HG03139 (cell line): ENCODE data around the gene LPCAT2.
A peak's percentile ranks its signal among the peaks of the same experiment; 100 is the strongest.

ENCODE experiments used
- ATAC-seq: cut with Tn5 transposase; IDR thresholded peaks from one replicate; pipeline ENCODE4 v1.9.1; 2021; ENCODE audit not compliant: unreplicated experiment

LPCAT2 gene, protein sequence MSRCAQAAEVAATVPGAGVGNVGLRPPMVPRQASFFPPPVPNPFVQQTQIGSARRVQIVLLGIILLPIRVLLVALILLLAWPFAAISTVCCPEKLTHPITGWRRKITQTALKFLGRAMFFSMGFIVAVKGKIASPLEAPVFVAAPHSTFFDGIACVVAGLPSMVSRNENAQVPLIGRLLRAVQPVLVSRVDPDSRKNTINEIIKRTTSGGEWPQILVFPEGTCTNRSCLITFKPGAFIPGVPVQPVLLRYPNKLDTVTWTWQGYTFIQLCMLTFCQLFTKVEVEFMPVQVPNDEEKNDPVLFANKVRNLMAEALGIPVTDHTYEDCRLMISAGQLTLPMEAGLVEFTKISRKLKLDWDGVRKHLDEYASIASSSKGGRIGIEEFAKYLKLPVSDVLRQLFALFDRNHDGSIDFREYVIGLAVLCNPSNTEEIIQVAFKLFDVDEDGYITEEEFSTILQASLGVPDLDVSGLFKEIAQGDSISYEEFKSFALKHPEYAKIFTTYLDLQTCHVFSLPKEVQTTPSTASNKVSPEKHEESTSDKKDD

DNA sequence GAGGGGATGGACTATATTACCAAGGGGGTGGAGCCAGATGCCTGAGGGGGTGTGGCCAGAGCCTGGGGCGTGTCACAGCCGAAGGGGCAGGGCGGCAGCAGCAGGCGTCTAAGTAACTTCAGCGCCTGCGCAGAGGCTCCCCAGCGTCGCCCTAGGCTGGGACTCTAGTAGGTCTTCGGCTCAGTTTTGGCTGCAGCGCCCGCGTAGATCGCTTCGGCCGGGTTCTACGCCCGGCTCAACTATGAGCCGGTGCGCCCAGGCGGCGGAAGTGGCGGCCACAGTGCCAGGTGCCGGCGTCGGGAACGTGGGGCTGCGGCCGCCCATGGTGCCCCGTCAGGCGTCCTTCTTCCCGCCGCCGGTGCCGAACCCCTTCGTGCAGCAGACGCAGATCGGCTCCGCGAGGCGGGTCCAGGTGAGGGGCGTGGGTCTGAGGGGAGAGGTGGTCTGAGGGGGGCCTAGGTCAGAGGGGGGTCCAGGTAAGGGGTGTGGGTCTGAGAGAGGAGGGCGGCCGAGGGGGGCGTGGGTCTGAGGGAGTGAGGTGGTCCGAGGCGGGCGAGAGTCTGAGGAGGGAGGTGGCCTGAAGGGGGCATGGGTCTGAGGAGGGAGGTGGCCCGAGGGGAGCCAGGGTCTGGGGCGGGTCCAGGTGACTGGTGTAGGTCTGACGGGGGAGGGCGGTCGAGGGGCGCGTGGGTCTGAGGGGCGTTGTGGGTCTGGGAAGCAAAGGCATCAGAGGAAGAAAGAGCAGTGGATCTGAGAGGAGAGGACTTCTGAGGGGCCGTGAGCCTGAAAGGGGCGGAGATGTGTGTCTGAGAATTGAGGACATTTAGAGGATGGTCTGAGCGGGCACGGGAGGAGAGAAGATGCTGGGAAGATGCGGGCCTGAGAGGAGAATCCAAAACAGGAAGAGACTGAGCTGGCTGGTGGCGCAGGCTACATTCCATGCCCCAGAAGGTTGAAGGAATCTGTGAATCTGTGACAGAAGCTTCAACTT is at the start of gene LPCAT2:
LPCAT2 (plus strand) TSS at position 132 of the 991 bp plus-strand sequence; CDS start at position 242, 110 bp downstream.
- ATAC-seq, result peak; percentile 52

DNA sequence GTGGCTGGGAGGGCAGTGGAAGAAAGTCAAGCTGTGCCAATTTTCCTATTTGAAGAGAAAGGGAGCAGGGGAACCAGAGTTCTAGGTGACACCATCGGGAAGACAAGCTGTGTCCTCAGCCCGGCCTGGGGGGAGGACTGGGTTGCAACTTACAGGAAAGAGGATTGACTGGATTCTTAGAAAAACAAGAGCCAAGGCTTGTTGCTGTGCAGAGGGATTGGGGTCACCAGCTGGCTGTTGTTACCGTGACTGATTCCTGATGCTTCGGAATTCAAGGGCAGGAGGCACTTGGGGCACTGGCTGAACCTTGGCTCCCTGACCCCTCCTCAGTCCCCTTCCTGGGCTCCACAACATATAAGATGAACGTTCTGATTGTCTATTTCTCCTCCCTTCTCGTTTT is 46.6 kb upstream of the LPCAT2 start:
- no peak for ATAC-seq

DNA sequence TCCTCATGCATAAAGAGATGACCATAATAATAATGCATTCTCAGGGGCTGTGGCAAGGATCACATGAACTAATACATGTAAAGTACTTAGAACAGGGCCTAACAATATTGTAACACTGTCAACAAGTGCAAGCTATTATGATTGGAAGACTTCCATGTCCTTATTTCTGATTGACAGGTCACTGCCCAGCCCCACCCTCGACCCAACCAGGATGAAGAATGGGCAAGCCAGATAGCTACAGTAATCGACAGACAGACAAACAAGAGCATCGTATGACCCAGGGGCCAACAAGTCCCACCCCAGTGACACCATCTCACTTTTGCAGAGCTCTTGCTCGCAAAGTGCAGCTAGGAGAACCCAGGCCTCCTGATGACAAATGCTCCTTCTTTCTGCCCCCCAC is 44.5 kb upstream of the LPCAT2 start:
- no peak for ATAC-seq

DNA sequence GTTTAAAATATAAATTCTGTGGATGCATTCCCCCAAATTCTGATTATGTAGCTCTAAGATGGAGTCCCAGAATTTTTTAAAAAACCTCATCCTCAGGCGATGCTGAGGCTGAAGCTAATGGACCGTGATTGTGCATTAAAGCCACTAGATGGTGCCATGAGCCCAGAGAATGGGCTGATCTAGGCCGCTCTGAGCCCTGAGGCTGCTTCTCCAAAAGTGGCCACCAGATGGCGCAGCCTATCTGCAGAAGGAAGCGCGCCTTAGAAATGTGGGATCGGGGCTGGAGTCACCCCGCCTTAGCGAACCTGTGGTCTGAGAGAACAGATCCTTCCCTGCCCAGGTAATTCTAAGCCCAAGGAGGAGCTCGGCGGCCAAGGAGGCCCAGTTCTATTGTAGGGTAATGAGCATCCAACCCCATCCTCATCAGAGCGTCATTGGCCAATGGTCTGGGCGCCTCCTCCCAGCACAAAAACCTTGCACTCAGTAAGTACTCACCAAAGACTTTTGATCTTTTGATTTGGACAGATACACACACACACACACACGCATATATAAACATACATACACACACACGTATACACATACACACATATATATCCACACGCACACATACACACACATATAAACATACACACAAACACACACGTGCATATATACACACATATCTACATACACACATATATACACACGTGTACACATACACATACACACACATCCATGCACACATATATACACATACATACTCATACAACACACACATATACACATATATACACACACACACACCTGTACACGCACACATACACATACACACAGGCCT is 43.6 kb upstream of the LPCAT2 start:
- ATAC-seq, result peak; percentile 95

DNA sequence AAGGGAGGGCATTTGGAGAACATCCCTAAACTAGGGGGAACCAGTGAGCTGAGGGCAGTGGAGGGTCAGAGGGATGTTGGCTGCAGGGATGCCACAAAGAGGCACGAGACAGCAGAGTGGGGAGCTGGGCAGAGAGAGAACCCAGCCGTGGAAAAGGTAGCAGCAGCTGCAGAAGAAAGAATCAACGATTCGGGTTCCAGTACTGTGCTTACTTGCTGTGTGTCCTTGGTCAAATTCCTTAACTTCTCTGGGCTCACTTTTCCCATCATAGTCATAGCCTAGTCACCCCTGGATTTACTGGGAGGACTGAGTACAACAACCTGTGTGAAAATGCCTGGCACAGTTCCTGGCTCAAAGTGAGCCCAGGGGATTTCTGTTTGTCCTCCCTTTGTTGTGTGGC is 42.7 kb upstream of the LPCAT2 start:
- no peak for ATAC-seq

DNA sequence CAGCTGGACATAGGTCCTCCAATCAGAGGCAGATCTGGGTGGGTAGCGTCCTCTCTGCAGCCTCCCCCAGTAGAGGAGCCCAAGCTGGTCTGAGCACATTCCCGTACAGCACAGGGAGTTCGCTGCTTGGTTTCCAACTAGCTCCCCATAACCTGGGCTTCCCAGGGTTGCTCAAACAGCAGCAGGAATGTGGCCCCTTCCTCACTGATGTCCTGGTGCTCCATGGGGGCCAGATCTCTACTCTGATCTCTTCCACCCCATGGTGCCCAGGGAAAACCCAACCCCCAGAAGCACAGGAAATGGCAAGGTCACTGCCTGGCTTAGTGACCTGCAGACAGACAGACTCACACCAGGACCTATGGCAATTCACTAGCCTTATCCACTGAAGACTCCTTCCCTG is 41.0 kb upstream of the LPCAT2 start:
- no peak for ATAC-seq

DNA sequence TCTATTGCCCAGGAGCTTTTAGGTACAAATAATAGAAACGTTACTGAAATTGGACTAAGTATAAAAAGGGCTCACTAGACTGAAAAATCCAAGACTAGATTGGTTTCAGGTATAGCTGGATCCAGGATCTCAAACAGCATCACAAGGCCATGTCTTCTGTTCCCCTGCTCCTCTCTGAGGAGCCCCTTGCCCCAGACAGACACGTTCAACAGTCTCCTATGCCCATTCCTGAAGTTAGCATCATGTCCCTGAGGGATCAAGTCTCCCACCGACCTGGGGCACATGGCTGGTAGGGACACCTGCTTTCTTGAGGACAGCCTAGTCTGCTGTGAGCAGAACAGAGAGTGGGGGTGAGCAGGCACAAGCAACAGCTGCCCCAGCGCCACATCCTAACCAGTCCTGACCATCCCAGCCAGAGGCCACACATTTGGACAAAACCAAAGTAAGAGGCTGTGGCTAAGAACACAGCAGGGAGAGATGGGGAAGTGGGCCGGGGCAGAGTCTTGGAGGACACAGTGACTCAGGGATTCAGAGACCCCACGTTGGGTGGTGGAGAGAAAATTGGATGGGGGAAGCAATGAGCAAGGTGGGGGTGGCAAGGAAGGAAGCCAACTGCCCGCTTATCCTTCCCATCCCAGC is 40.4 kb upstream of the LPCAT2 start:
- no peak for ATAC-seq

DNA sequence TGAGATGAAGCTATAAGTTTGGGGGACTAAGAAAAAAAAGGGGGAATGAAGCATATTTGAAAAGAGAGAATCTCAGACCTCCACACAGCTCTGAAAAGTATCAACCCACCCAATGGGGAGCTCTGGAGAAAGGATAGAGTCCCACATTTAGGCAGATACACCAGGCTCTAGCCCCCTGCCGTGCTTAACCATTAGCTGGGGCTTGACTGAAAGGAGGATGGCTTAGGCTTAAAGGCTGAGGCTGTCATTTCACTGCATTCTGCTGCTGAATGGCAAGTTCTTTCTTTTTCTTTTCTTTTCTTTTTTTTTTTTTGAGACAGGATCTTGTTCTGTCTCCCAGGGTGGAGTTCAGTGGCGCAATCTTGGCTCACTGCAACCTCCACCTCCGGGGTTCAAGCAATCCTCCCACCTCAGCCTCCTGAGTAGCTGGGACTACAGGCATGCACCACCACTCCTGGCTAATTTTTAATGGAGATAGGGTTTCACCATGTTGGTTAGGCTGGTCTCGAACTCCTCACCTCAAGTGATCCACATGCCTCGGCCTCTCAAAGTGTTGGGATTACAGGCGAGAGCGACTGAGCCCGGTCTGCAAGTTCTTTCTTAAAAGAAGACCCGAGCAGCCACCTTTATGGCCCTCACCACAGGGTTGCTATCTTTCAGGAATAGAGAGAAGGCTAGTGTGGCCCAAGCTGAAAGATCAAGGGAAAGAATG is 38.9 kb upstream of the LPCAT2 start:
- no peak for ATAC-seq

DNA sequence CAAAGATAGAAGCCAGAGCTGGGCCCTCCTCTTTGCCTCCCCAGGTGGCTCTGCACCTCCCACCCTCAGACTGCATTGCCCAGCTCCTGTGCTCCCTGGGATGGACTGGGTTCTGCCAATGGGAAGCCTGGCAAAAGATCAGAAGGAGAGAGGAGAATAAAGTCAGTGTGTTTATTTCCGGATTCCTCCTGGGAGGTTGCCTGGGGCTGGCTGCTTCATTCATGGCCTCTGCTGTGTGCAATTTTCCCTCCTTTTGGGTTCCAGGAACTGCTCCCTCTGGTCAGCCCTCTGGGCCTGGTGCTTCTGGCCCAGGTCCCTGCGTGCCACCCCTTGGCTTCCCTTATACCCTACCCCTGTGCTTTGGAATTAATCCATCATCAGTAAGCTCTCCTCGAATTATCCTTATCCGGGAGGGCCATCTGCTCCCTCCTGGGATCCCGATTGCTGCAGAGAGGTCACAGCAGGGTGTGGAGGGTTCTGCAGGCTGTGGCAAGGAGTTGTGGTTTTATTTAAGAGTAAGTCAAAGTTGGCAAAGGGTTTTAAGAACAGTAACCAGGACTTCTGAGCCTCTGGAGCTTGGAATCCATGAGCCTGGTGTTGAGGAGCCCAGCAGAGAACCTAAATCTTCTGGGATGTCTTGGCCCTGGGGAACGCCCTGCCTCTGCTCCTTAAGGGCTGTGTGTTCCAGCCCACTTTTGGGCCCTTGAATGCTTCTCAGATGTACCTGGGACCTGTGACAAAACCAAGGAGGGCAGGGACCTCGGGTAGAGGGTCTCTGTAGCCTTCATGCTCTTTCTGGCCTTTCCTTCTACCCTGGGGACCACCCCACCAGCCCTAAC is 38.1 kb upstream of the LPCAT2 start:
- no peak for ATAC-seq

DNA sequence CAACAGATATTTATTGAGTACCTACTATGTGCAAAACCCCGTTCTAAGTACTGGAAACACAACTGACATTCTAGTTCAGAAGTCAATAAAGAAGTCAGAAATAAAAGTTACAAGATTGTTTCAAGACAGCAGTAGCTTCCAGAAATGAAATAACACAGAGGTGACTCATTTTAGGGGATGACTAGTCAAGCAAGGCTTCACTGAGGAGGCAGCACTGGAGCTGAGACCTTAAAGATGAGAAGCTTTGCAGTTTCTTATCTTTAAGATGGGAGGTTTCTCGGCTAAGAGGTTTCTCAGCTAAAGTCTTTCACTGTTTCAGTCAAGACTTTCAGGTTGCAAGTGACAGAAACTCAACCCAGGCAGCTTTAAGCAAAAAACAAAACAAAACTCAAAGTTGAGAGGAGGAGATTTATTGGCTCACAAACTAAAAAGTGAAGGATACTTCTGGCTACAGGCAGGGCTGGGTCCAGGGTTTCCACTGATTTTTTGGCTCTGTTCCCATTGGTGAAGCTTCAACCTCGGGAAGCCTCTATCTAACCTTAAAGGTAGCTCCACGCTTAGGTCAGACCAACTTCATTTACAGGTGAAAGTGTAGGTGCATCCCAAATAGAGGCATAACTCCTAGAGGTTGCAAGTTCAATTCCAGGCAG is 37.3 kb upstream of the LPCAT2 start:
- ATAC-seq, result no peak

DNA sequence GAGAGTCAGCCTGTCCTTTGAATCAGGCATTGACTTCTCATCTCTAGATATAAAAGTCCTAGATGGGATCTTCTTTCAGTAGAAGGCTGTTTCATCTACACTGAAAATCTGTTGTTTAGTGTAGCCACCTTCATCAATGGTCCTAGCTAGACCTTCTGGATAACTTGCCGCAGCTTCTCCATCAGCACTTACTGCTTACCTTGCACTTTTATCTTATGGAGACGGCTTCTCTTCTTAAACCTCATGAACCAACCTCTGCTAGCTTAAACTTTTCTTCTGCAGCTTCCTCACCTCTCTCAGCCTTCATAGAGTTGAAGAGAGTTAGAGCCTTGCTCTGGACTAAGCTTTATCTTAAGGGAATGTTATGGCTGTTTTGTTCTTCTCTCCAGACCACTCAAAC is 35.3 kb upstream of the LPCAT2 start:
- no peak for ATAC-seq

DNA sequence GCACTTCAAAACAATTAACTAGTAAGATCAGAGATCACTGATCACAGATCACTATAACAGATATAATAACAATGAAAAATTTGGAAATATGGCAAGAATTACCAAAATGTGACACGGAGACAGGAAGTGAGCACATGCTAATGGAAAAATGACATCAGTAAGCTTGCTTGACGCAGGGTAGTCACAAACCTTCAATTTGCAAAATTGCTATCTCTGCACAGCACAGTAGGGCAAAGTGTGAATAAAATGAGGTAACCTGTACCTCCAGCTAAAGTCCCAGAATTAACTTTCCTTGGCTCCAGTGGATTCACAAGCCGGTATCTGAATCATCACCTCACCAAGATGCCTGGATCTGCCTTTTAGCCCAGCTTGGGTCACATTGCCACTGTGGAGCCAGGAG is 34.1 kb upstream of the LPCAT2 start:
- ATAC-seq, result no peak

DNA sequence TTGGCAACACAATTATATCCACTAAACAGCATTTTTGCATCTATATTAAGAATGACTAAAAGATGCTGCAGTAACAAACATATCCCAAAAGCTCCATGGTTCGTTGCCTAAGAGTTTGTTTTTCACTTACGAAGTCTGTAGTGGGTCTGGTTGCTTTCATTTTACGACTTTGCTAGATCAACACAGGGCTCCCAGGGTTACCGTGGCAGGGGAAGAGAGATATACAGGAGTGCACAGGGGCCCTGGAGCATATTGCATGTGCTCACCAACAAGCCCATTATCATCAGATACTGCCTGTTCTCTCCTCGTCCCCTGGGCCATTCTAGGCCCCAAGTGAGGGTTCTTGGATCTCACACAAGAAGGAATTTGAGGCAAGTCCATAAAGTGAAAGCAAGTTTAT is 33.0 kb upstream of the LPCAT2 start:
- ATAC-seq, result no peak

DNA sequence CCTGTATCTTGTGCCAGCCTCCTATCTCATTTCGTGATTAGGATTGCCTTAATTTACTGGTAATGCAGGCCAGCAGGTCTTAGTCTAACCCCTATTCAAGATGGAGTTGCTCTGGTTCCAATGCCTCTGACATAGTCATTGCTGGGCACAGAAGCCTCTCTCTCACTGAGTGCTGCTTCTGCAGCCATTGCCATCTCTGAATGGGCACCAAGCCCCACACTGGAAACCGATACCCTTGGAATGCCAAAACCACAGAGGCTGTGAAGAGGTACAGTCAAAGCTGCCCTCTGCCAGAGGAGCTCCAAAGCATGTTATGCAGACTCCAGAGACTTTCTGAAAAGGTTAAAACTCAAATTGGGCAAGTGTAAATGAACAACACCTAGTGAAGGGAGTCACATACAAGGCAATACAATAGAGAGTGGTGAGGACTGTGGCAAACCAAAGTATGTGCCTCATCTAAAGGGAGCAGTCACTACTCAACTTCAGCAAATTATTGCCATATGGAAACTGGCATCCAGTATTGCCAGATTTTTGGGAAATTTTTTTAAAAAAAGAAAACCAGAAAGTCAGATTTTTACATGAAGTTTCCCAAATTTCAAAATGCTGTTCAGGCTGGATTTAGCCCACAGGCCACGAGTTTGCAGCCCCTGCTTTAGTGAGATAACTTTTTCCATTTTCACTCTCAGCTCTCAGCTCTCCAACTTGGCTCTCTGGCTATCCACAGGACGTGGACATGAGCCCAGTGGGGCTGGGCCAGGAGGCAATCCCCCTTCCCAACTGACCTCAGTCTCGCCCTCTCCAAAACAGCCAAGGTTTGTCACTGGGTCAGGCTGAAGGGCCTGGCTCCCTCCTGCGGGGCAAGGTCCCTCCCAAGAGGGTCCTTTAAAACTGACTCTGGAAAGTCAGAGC is 32.0 kb upstream of the LPCAT2 start:
- no peak for ATAC-seq

DNA sequence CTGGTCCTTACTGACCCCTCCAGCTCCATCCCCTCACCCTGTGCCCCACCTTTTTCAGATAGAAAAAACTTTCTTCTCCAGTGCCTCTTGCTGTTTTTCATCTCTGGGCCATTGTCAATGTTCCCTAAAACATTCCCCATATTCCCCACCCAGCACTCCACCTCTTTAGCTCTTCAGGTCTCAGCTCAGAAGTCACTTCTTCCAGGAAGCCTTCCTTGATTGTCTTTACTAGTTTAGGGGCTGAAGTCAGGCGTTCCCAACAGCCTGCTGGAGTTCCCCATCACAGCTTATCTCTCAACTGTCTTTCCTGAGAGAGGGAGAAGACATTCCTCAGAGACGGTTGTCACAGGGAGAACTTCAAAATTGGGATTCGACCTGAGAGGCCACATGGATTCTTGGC is 31.1 kb upstream of the LPCAT2 start:
- ATAC-seq, result no peak

DNA sequence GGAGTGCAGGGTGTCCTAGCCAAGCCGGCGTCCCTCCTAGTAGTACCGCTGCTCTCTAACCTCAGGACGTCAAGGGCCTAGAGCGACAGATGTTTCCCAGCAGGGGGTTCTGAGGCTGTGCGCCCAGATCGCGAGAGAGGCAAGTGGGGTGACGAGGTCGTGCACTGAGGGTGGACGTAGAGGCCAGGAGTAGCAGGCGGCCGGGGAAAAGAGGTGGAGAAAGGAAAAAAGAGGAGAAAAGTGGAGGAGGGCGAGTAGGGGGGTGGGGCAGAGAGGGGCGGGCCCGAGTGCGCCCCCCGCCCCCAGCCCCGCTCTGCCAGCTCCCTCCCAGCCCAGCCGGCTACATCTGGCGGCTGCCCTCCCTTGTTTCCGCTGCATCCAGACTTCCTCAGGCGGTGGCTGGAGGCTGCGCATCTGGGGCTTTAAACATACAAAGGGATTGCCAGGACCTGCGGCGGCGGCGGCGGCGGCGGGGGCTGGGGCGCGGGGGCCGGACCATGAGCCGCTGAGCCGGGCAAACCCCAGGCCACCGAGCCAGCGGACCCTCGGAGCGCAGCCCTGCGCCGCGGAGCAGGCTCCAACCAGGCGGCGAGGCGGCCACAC is 29.9 kb upstream of the LPCAT2 start, which contains the start of gene MMP2:
MMP2 (plus strand) TSS at position 372 of the 603 bp plus-strand sequence. CDS start 282 bp downstream, outside the sequence.
- ATAC-seq, result no peak
